ENCODE data around the gene P2RY11. TPM values are rescaled to one million over a fixed set of nuclear protein-coding genes. Genes with fewer than 3 reads are reported as not detected.

Gene P2RY11
- total RNA-seq, 1 experiment from 2014 or later: 43.8 TPM

DNA sequence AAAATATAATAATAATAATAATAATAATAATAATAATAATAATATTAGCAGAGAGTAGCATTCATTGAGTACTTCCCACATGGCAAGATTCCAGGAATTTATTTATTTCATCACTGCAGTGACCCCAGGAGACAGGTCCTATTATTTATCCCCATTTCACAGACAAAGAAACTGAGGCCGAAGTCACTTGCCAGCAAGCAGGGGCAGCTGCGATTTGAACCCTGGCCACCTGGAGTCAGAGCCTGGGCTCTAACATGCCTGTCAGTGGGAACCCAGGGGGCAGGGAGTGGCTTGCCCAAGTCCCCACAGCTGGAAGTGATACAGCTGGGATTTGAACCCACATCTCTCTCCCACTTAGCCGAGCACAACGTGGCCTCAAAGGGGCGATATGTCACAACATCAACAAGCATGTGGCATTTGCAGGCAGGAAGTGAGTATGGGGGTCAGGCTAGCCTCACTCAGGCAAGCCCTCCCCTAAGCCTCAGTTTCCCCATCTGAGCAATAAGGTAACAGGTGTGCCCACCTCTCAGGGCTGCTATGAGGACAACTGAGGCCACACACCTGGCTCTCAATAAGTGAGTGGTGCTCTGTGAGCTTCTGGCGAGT is 22.4 kb upstream of the P2RY11 start (continued):
- TF ChIP-seq, protein P1, sequence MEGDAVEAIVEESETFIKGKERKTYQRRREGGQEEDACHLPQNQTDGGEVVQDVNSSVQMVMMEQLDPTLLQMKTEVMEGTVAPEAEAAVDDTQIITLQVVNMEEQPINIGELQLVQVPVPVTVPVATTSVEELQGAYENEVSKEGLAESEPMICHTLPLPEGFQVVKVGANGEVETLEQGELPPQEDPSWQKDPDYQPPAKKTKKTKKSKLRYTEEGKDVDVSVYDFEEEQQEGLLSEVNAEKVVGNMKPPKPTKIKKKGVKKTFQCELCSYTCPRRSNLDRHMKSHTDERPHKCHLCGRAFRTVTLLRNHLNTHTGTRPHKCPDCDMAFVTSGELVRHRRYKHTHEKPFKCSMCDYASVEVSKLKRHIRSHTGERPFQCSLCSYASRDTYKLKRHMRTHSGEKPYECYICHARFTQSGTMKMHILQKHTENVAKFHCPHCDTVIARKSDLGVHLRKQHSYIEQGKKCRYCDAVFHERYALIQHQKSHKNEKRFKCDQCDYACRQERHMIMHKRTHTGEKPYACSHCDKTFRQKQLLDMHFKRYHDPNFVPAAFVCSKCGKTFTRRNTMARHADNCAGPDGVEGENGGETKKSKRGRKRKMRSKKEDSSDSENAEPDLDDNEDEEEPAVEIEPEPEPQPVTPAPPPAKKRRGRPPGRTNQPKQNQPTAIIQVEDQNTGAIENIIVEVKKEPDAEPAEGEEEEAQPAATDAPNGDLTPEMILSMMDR (IDR thresholded peaks at IDR 0.05 in 2 of 3, conservative IDR thresholded peaks at IDR 0.05 in 1 of 3; ENCODE audit: borderline replicate concordance in 1 of 3, insufficient read depth in 1 of 3, low read depth in 2 of 3, low read length in 2 of 3): no peak
- TF ChIP-seq ZNF274 (IDR thresholded peaks at IDR 0.05; ENCODE audit: low read depth, low read length): no peak
- TF ChIP-seq, protein P2, sequence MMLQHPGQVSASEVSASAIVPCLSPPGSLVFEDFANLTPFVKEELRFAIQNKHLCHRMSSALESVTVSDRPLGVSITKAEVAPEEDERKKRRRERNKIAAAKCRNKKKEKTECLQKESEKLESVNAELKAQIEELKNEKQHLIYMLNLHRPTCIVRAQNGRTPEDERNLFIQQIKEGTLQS (IDR thresholded peaks at IDR 0.05): no peak
- no peak for TF ChIP-seq JUND (IDR thresholded peaks at IDR 0.05)
- TF ChIP-seq, protein P3, sequence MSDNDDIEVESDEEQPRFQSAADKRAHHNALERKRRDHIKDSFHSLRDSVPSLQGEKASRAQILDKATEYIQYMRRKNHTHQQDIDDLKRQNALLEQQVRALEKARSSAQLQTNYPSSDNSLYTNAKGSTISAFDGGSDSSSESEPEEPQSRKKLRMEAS (IDR thresholded peaks at IDR 0.05): no peak
- TF ChIP-seq TCF7L2 (IDR thresholded peaks at IDR 0.05; ENCODE audit: borderline replicate concordance, extremely low read depth, insufficient read depth, insufficient read length): no peak

DNA sequence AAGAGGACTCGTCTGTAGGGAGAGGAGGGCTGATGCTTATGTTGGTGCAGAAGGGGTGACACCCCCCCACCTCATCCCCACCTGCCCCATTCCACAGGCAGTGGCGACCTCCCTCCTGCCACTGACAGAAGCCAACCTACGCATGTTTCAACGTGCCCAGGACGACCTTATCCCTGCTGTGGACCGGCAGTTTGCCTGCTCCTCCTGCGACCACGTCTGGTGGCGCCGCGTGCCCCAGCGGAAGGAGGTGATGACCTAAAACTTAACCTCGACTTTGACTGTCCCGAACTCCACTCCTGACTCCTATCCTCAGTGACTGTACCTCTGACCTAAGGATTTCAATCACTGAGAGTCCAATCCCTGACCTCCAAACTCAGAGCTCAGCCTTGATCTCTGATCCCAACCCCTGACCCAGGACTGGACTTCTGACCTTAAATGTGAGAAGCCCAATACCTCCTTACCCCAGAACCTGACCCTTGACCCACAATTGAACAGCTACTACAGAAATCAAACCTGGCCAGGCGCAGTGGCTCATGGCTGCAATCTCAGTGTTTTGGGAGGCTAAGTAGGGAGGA is 21.6 kb upstream of the P2RY11 start:
- no TSS peak for BruUV-seq (replicated peaks)
- TF ChIP-seq, protein P4, sequence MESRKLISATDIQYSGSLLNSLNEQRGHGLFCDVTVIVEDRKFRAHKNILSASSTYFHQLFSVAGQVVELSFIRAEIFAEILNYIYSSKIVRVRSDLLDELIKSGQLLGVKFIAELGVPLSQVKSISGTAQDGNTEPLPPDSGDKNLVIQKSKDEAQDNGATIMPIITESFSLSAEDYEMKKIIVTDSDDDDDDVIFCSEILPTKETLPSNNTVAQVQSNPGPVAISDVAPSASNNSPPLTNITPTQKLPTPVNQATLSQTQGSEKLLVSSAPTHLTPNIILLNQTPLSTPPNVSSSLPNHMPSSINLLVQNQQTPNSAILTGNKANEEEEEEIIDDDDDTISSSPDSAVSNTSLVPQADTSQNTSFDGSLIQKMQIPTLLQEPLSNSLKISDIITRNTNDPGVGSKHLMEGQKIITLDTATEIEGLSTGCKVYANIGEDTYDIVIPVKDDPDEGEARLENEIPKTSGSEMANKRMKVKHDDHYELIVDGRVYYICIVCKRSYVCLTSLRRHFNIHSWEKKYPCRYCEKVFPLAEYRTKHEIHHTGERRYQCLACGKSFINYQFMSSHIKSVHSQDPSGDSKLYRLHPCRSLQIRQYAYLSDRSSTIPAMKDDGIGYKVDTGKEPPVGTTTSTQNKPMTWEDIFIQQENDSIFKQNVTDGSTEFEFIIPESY (IDR thresholded peaks at IDR 0.05; ENCODE audit: extremely low read depth, insufficient replicate concordance, low read length): no peak
- TF ChIP-seq, protein P1 (IDR thresholded peaks at IDR 0.05 in 2 of 3, conservative IDR thresholded peaks at IDR 0.05 in 1 of 3; ENCODE audit: borderline replicate concordance in 1 of 3, insufficient read depth in 1 of 3, low read depth in 2 of 3, low read length in 2 of 3): no peak
- TF ChIP-seq YY1 (IDR thresholded peaks at IDR 0.05; ENCODE audit: extremely low read depth, insufficient replicate concordance, low read depth, low read length): no peak
- TF ChIP-seq SP1 (IDR thresholded peaks at IDR 0.05; ENCODE audit: low read depth): no peak
- no peak for TF ChIP-seq ELF1 (IDR thresholded peaks at IDR 0.05; ENCODE audit: borderline replicate concordance, low read depth)
- TF ChIP-seq EGR1 (IDR thresholded peaks at IDR 0.05; ENCODE audit: low read depth): no peak
- TF ChIP-seq CEBPB (IDR thresholded peaks at IDR 0.05; ENCODE audit: low read depth): no peak
- TF ChIP-seq, protein P2 (IDR thresholded peaks at IDR 0.05): no peak
- TF ChIP-seq EZH2phosphoT487 (IDR thresholded peaks at IDR 0.05; ENCODE audit: borderline replicate concordance): no peak
- no peak for TF ChIP-seq SRF (IDR thresholded peaks at IDR 0.05; ENCODE audit: low read depth)
- TF ChIP-seq SIN3A (IDR thresholded peaks at IDR 0.05; ENCODE audit: low read depth): no peak

More for the DNA sequence above, 21.6 kb upstream of the P2RY11 start:
- H3K27me3 ChIP-seq (ENCODE audit: insufficient read depth, low read length): no peaks in the 10 kb centered on the region
- no peaks in the 10 kb centered on the region for H4K20me1 ChIP-seq (ENCODE audit: insufficient read depth)
- ChIA-PET RAD21 (ENCODE audit: low non-redundant PET in 1 of 2, low total read pairs in 2 of 2, uncharacterized antibody in 2 of 2, unreplicated experiment in 2 of 2) (no interaction called here), POLR2A (no interaction called here), CTCF (no interaction called here)
- no peak overlapping the region for H3K4me3 ChIP-seq (replicated peaks in 1 of 2; ENCODE audit: low read depth in 1 of 2, low read length in 2 of 2)
- DNase-seq (ENCODE audit: low read depth, low spot score): no peak
- H2AFZ ChIP-seq (ENCODE audit: low read depth, low read length, poor library complexity, severe bottlenecking): no peak overlapping the region
- H3K27ac ChIP-seq (ENCODE audit: low read depth, low read length): no peak overlapping the region
- intact Hi-C loops (cut with micrococcal nuclease): no loop called here
- no peaks in the 10 kb centered on the region for H3K79me2 ChIP-seq (ENCODE audit: insufficient read depth, low read length)
- no peaks in the 10 kb centered on the region for H3K9me2 ChIP-seq (ENCODE audit: insufficient read depth)
- no peak overlapping the region for H3K9ac ChIP-seq (ENCODE audit: low read length)
- ATAC-seq: no peak
- no peaks in the 10 kb centered on the region for H3K9me3 ChIP-seq (ENCODE audit: control insufficient read depth in 1 of 2, insufficient read depth in 1 of 2, low read depth in 1 of 2, low read length in 2 of 2)
- no peak overlapping the region for H3K4me2 ChIP-seq (ENCODE audit: low read length)
- H3K36me3 ChIP-seq (ENCODE audit: control insufficient read depth in 1 of 2, insufficient read depth in 2 of 2, low read length in 2 of 2): no peaks in the 10 kb centered on the region
- H3K4me1 ChIP-seq (ENCODE audit: control insufficient read depth in 1 of 2, insufficient read depth in 2 of 2, low read length in 2 of 2): peaks cover 0 to 14% of the 10 kb centered on the region in 2 experiments; a peak in 2 of 4 replicates
